Uterus (tissue), 2 donors: ENCODE data around the gene SPACA5.

Experiments
- POLR2A ChIP-seq, 2 donors: fragments of 450-650 bp; IDR thresholded peaks; one replicate each; pipeline ENCODE4 v1.6.1; 2016; ENCODE audit warnings: antibody characterized with exemption in 2 of 2, mild to moderate bottlenecking in 1 of 2, moderate library complexity in 1 of 2
- TF ChIP-seq, protein P1 (sequence below), 4 experiments: fragments of 200-600 bp in 2 of 4; fragments of 450-650 bp in 2 of 4; sonication (generic) in 2 of 4; IDR thresholded peaks; one replicate each; pipeline ENCODE4 v1.5.1; 2016 to 2019; ENCODE audit warnings: antibody characterized with exemption in 4 of 4, mild to moderate bottlenecking in 2 of 4, moderate library complexity in 1 of 4

- TF ChIP-seq, protein P1, sequence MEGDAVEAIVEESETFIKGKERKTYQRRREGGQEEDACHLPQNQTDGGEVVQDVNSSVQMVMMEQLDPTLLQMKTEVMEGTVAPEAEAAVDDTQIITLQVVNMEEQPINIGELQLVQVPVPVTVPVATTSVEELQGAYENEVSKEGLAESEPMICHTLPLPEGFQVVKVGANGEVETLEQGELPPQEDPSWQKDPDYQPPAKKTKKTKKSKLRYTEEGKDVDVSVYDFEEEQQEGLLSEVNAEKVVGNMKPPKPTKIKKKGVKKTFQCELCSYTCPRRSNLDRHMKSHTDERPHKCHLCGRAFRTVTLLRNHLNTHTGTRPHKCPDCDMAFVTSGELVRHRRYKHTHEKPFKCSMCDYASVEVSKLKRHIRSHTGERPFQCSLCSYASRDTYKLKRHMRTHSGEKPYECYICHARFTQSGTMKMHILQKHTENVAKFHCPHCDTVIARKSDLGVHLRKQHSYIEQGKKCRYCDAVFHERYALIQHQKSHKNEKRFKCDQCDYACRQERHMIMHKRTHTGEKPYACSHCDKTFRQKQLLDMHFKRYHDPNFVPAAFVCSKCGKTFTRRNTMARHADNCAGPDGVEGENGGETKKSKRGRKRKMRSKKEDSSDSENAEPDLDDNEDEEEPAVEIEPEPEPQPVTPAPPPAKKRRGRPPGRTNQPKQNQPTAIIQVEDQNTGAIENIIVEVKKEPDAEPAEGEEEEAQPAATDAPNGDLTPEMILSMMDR (IDR thresholded peaks at IDR 0.05) = no peak
- no peak for TF ChIP-seq POLR2A (IDR thresholded peaks at IDR 0.05)
Observed at GRCh38 chrX:48002319-48002718, 4.5 kb upstream of the SPACA5 start.
